ENCODE results near the gene HBS1L. TPM values are rescaled to one million over a fixed set of nuclear protein-coding genes. Genes with fewer than 3 reads are reported as not detected.

The HBS1L gene
- polyA plus RNA-seq, 4 donors: 23.0 to 39.2 (median 30.7) TPM

DNA sequence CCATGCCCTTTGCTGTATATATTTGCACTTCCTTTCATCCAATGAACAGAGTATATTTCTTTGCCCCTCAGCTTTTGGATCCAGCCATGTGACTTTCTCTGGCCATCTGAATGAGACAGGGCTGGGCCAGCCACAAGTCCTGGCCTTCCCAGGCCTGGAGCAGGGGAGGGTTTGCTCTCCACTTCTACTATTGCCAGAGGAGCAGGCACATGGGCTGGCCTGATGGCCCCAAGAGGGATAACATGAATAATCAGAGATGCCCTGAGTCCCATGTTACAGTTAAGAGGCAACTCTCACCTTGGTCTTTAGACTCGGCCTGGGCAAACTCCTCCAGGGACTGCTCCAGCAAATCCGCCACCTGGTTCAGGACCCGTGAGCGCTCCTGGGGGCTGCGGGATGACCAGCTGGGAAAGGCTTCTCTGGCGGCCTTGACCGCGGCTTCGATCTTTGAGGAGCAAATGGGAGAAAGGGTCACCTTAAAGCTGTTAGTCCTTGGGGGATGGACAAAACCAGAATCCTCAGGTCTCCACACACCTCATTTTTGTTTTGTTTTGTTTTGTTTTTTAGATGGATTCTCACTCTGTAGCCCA, 111.0 kb downstream of the HBS1L start:
- H3K9me3 ChIP-seq (ENCODE audit: control insufficient read depth in 2 of 2, insufficient read depth in 1 of 2, low read depth in 1 of 2, low read length in 1 of 2): peaks cover 0 to 2% of the 10 kb centered on the region in 2 donors
- H3K27me3 ChIP-seq (ENCODE audit: control insufficient read depth in 3 of 3, insufficient read depth in 3 of 3, low read length in 3 of 3): no peaks in the 10 kb centered on the region
- no peaks in the 10 kb centered on the region for H3K36me3 ChIP-seq (ENCODE audit: control insufficient read depth in 3 of 3, insufficient read depth in 2 of 3, low read depth in 1 of 3, low read length in 3 of 3)
- no peaks in the 10 kb centered on the region for H3K4me1 ChIP-seq (ENCODE audit: control insufficient read depth in 3 of 3, insufficient read depth in 2 of 3, low read depth in 1 of 3, low read length in 2 of 3)
- no peak overlapping the region for H3K4me3 ChIP-seq (ENCODE audit: low read depth in 1 of 3, low read length in 3 of 3)
- DNase-seq (no peak), FAIRE-seq (no peak)
- 96 to 99% (median 98%) methylated on average over 9 of the region's 9 CpGs for WGBS, 3 donors
- no peak overlapping the region for H3K27ac ChIP-seq (ENCODE audit: low read depth in 1 of 3, low read length in 2 of 3)

DNA sequence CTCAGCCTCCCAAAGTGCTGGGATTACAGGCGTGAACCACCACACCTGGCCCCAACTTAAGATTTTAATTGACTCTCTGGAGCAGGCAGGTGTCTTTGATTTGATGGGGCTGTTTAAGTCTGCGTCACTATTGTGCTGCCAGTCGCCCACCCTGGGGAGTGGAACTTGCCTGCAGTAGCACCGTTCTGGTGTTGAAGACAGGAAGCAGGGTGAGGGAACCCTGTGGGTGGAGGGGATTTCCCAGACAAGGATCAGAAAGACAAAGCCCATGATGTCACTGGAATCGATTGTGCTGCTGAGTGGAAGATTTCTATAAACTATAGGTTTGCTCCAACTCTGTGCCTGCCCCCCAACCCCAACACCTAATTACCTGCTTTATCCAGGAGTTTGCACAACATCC, 115.7 kb downstream of the HBS1L start:
- H3K27me3 ChIP-seq (ENCODE audit: control insufficient read depth in 3 of 3, insufficient read depth in 3 of 3, low read length in 3 of 3): no peaks in the 10 kb centered on the region
- 57 to 66% (median 62%) methylated on average over 5 of the region's 5 CpGs for WGBS, 3 donors
- no peak for DNase-seq

GRCh38 chr6:134937426-134937825, 117.2 kb downstream of the HBS1L start:
- Histone ChIP-seq H3K4me3 (ENCODE audit: low read depth in 1 of 3, low read length in 3 of 3) (no peak overlapping the region), H3K27ac (ENCODE audit: low read depth in 1 of 3, low read length in 2 of 3) (no peak overlapping the region), H3K27me3 (ENCODE audit: control insufficient read depth in 3 of 3, insufficient read depth in 3 of 3, low read length in 3 of 3) (no peaks in the 10 kb centered on the region), H3K4me1 (ENCODE audit: control insufficient read depth in 3 of 3, insufficient read depth in 2 of 3, low read depth in 1 of 3, low read length in 2 of 3) (peaks cover 0 to 3% (median 0%) of the 10 kb centered on the region in 3 donors), H3K36me3 (ENCODE audit: control insufficient read depth in 3 of 3, insufficient read depth in 2 of 3, low read depth in 1 of 3, low read length in 3 of 3) (no peaks in the 10 kb centered on the region), H3K9me3 (ENCODE audit: control insufficient read depth in 2 of 2, insufficient read depth in 1 of 2, low read depth in 1 of 2, low read length in 1 of 2) (no peaks in the 10 kb centered on the region)
- WGBS, 3 donors: 75 to 85% (median 78%) methylated on average over 5 of the region's 5 CpGs
- DNase-seq (no peak), FAIRE-seq (no peak)

More for the DNA sequence above, 115.7 kb downstream of the HBS1L start:
- H3K4me1 ChIP-seq (ENCODE audit: control insufficient read depth in 3 of 3, insufficient read depth in 2 of 3, low read depth in 1 of 3, low read length in 2 of 3): peaks cover 0 to 3% (median 0%) of the 10 kb centered on the region in 3 donors
- H3K27ac ChIP-seq (ENCODE audit: low read depth in 1 of 3, low read length in 2 of 3): no peak overlapping the region
- H3K4me3 ChIP-seq (ENCODE audit: low read depth in 1 of 3, low read length in 3 of 3): no peak overlapping the region
- H3K36me3 ChIP-seq (ENCODE audit: control insufficient read depth in 3 of 3, insufficient read depth in 2 of 3, low read depth in 1 of 3, low read length in 3 of 3): no peaks in the 10 kb centered on the region
- no peak for FAIRE-seq
- H3K9me3 ChIP-seq (ENCODE audit: control insufficient read depth in 2 of 2, insufficient read depth in 1 of 2, low read depth in 1 of 2, low read length in 1 of 2): no peaks in the 10 kb centered on the region

GRCh38 chr6:134936931-134937330, 117.7 kb downstream of the HBS1L start:
- FAIRE-seq (no peak), DNase-seq (no peak)
- no peaks in the 10 kb centered on the region for H3K27me3 ChIP-seq (ENCODE audit: control insufficient read depth in 3 of 3, insufficient read depth in 3 of 3, low read length in 3 of 3)
- no peak overlapping the region for H3K4me3 ChIP-seq (ENCODE audit: low read depth in 1 of 3, low read length in 3 of 3)
- H3K27ac ChIP-seq (ENCODE audit: low read depth in 1 of 3, low read length in 2 of 3): no peak overlapping the region
- WGBS, 3 donors: 74 to 86% (median 78%) methylated on average over 5 of the region's 5 CpGs
- no peaks in the 10 kb centered on the region for H3K36me3 ChIP-seq (ENCODE audit: control insufficient read depth in 3 of 3, insufficient read depth in 2 of 3, low read depth in 1 of 3, low read length in 3 of 3)
- H3K9me3 ChIP-seq (ENCODE audit: control insufficient read depth in 2 of 2, insufficient read depth in 1 of 2, low read depth in 1 of 2, low read length in 1 of 2): no peaks in the 10 kb centered on the region
- peaks cover 0 to 3% (median 0%) of the 10 kb centered on the region in 3 donors for H3K4me1 ChIP-seq (ENCODE audit: control insufficient read depth in 3 of 3, insufficient read depth in 2 of 3, low read depth in 1 of 3, low read length in 2 of 3)

DNA sequence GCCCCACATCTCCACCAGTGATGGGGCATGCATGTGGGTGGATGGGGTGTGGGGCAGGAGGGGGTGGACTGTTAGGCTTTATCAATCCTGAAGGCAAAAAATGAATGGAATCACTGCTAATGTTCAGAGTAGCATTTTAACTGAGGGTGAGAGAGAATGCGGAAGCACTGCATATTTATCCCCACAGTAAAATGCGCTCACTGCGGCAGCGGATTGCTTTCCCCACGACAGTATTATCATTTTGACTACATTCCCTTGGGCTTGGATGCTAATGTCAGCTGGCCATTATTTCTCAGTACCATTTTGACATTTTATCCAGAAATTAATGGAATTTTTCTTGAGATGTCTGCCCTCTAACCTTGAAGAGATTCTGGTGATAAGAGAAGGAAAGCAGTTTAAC, 118.1 kb downstream of the HBS1L start:
- peaks cover 0 to 3% (median 0%) of the 10 kb centered on the region in 3 donors for H3K4me1 ChIP-seq (ENCODE audit: control insufficient read depth in 3 of 3, insufficient read depth in 2 of 3, low read depth in 1 of 3, low read length in 2 of 3)

GRCh38 chr6:134934793-134935485, 119.7 kb downstream of the HBS1L start:
- no peaks in the 10 kb centered on the region for H3K36me3 ChIP-seq (ENCODE audit: control insufficient read depth in 3 of 3, insufficient read depth in 2 of 3, low read depth in 1 of 3, low read length in 3 of 3)
- no peaks in the 10 kb centered on the region for H3K27me3 ChIP-seq (ENCODE audit: control insufficient read depth in 3 of 3, insufficient read depth in 3 of 3, low read length in 3 of 3)
- DNase-seq (peak; percentile 27 to 44), FAIRE-seq (no peak)
- H3K27ac ChIP-seq (ENCODE audit: low read depth in 1 of 3, low read length in 2 of 3): no peak overlapping the region
- H3K4me1 ChIP-seq (ENCODE audit: control insufficient read depth in 3 of 3, insufficient read depth in 2 of 3, low read depth in 1 of 3, low read length in 2 of 3): peaks cover 0 to 3% (median 0%) of the 10 kb centered on the region in 3 donors
- no peak overlapping the region for H3K4me3 ChIP-seq (ENCODE audit: low read depth in 1 of 3, low read length in 3 of 3)
- H3K9me3 ChIP-seq (ENCODE audit: control insufficient read depth in 2 of 2, insufficient read depth in 1 of 2, low read depth in 1 of 2, low read length in 1 of 2): no peaks in the 10 kb centered on the region
- WGBS, 3 donors: 81 to 90% (median 85%) methylated on average over 5 of the region's 5 CpGs

More for the DNA sequence above, 118.1 kb downstream of the HBS1L start:
- Histone ChIP-seq H3K4me3 (ENCODE audit: low read depth in 1 of 3, low read length in 3 of 3) (no peak overlapping the region), H3K27ac (ENCODE audit: low read depth in 1 of 3, low read length in 2 of 3) (no peak overlapping the region), H3K36me3 (ENCODE audit: control insufficient read depth in 3 of 3, insufficient read depth in 2 of 3, low read depth in 1 of 3, low read length in 3 of 3) (no peaks in the 10 kb centered on the region), H3K27me3 (ENCODE audit: control insufficient read depth in 3 of 3, insufficient read depth in 3 of 3, low read length in 3 of 3) (no peaks in the 10 kb centered on the region), H3K9me3 (ENCODE audit: control insufficient read depth in 2 of 2, insufficient read depth in 1 of 2, low read depth in 1 of 2, low read length in 1 of 2) (no peaks in the 10 kb centered on the region)
- 90 to 98% (median 93%) methylated on average over 5 of the region's 5 CpGs for WGBS, 3 donors
- no peak for DNase-seq
- FAIRE-seq: no peak

- no peak overlapping the region for H3K27ac ChIP-seq (ENCODE audit: low read depth in 1 of 3, low read length in 2 of 3)
- peaks cover 0 to 3% (median 0%) of the 10 kb centered on the region in 3 donors for H3K4me1 ChIP-seq (ENCODE audit: control insufficient read depth in 3 of 3, insufficient read depth in 2 of 3, low read depth in 1 of 3, low read length in 2 of 3)
- FAIRE-seq (no peak), DNase-seq (no peak)
- H3K4me3 ChIP-seq (ENCODE audit: low read depth in 1 of 3, low read length in 3 of 3): no peak overlapping the region
- no peaks in the 10 kb centered on the region for H3K36me3 ChIP-seq (ENCODE audit: control insufficient read depth in 3 of 3, insufficient read depth in 2 of 3, low read depth in 1 of 3, low read length in 3 of 3)
- no peaks in the 10 kb centered on the region for H3K9me3 ChIP-seq (ENCODE audit: control insufficient read depth in 2 of 2, insufficient read depth in 1 of 2, low read depth in 1 of 2, low read length in 1 of 2)
- no peaks in the 10 kb centered on the region for H3K27me3 ChIP-seq (ENCODE audit: control insufficient read depth in 3 of 3, insufficient read depth in 3 of 3, low read length in 3 of 3)
- 87 to 93% (median 90%) methylated on average over 11 of the region's 11 CpGs for WGBS, 3 donors
These were observed 121.8 kb downstream of the HBS1L start for GRCh38 chr6:134932535-134933470.

- H3K36me3 ChIP-seq (ENCODE audit: control insufficient read depth in 3 of 3, insufficient read depth in 2 of 3, low read depth in 1 of 3, low read length in 3 of 3): no peaks in the 10 kb centered on the region
- FAIRE-seq (no peak), DNase-seq (no peak)
- no peaks in the 10 kb centered on the region for H3K27me3 ChIP-seq (ENCODE audit: control insufficient read depth in 3 of 3, insufficient read depth in 3 of 3, low read length in 3 of 3)
- H3K4me1 ChIP-seq (ENCODE audit: control insufficient read depth in 3 of 3, insufficient read depth in 2 of 3, low read depth in 1 of 3, low read length in 2 of 3): peaks cover 0 to 3% (median 0%) of the 10 kb centered on the region in 3 donors
- no peak overlapping the region for H3K27ac ChIP-seq (ENCODE audit: low read depth in 1 of 3, low read length in 2 of 3)
- no peaks in the 10 kb centered on the region for H3K9me3 ChIP-seq (ENCODE audit: control insufficient read depth in 2 of 2, insufficient read depth in 1 of 2, low read depth in 1 of 2, low read length in 1 of 2)
- 74 to 84% (median 80%) methylated on average over 5 of the region's 5 CpGs for WGBS, 3 donors
- H3K4me3 ChIP-seq (ENCODE audit: low read depth in 1 of 3, low read length in 3 of 3): no peak overlapping the region
These were observed 122.5 kb downstream of the HBS1L start for GRCh38 chr6:134932098-134932497.
